VCaP (cell line): ENCODE data around the gene OTOP3.
A peak's percentile ranks its signal among the peaks of the same experiment; 100 is the strongest.

Experiments
- H3K27ac ChIP-seq: fragments of 450-650 bp; 2 replicates; pipeline ENCODE4 v1.5.1; 2017
- TF ChIP-seq, protein P1 (sequence below): fragments of 450-650 bp; conservative IDR thresholded peaks from 2 replicates; pipeline ENCODE4 v1.5.1; 2017; ENCODE audit warnings: mild to moderate bottlenecking, moderate library complexity

The OTOP3 gene

DNA sequence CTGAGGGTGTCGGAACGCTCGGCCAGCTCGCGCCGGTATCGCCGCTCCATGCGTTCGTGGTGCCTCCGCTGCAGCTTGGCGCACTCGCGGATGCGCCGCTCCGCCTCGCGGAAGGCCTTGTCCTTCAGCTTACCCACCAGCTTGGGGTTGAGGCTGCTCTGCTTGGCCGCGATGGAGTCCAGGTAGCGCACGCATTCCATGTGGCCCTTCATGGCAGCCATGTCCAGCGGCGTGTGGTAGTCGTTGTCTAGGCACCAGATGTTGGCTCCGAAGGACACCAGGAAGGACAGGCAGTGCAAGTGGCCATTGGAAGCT, 15.4 kb upstream of the OTOP3 start:
- TF ChIP-seq, protein P1, sequence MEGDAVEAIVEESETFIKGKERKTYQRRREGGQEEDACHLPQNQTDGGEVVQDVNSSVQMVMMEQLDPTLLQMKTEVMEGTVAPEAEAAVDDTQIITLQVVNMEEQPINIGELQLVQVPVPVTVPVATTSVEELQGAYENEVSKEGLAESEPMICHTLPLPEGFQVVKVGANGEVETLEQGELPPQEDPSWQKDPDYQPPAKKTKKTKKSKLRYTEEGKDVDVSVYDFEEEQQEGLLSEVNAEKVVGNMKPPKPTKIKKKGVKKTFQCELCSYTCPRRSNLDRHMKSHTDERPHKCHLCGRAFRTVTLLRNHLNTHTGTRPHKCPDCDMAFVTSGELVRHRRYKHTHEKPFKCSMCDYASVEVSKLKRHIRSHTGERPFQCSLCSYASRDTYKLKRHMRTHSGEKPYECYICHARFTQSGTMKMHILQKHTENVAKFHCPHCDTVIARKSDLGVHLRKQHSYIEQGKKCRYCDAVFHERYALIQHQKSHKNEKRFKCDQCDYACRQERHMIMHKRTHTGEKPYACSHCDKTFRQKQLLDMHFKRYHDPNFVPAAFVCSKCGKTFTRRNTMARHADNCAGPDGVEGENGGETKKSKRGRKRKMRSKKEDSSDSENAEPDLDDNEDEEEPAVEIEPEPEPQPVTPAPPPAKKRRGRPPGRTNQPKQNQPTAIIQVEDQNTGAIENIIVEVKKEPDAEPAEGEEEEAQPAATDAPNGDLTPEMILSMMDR = no peak
- H3K27ac ChIP-seq = no peak overlapping the region

DNA sequence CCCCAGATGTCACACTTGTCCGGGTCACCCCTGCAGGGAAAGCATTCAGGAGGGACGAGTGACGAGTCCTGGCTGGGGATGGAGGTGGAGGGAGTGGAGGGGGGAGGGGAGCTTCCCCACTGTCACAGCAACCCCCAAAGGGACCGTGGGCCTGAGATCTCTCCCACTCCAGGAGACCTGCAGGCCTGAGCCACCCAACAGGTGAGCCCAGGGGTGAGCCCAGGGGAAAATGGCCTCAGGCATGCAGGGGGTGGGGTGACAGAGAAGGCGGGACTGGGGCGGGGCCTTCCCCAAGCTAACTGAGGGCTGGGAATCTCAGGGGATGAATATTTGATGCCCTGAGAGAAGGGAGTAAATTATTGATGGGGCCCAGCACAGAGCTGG, 15.1 kb upstream of the OTOP3 start:
- TF ChIP-seq, protein P1 = no peak
- H3K27ac ChIP-seq = no peak overlapping the region

DNA sequence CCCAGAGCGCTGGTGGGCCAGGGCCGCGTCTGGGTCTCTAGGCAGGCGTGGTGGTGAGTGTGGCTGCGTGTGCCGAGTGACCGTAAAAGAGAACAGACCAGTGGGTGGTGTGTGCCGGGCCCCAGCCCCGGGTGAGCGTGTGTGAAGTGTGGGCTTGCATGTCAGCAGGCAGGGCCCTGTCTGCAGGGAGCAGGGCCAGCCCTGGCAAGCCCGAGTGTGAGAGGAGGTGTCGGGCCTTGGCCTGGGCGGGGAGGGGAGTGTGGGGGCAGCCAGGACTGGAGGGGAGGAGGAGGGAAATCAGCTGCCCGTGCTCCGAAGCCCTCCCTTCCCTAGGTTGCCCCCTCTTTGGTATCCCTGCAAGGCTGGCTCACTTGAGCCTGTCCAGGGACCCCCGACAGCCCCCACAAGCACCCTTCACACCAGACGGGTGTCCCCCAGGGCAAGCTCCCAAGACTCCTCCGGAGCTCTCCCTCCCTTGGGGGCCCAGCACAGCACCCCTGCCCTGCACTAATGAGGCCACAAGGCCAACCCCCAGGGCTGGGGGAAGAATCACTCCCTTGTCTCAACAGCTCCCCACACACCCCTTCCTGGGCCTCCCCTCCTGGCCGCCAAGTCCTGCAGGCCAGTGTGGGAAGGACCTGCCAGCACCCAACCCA, 14.5 kb upstream of the OTOP3 start:
- TF ChIP-seq, protein P1 = no peak
- H3K27ac ChIP-seq = no peak overlapping the region

DNA sequence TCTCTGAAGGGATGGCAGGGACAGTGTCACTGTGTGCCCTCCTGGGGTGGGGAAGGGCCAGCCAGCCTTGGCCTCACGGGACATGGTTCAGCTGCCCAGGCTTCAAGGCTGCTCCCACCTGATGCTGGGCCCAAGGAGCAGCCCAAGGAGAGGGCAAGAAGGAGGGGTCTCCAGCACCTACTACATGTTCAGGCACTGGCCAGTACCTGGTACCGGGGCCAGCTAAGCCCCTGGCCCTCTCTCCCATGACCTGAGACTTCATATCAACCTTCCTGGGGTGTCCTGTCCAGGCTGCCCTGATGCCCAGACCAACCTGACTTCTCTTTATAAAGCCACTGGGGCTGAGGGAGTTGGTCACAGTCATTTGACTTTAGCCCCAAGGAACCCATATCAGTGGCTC, 13.9 kb upstream of the OTOP3 start:
- TF ChIP-seq, protein P1 = no peak
- no peak overlapping the region for H3K27ac ChIP-seq

DNA sequence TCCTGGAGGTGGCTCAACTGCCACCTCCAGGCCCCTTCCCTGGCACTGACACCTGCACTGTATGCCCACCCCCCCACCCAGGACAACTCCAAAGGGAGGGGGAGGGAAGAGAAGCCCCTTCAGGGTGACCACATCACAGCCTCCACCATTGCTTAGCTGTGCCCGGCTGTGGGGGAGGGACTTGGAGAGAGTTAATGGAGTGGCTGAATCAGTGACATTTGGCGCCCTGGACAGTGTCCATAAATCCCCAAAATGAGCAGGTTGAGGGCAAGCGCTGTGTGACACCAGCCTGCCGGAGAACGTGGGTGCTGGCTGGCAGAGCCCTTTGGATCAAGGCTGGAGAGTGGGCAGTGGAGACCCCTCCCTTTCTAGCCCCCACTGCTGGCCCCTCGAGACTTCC, 13.5 kb upstream of the OTOP3 start:
- TF ChIP-seq, protein P1 = no peak
- no peak overlapping the region for H3K27ac ChIP-seq

DNA sequence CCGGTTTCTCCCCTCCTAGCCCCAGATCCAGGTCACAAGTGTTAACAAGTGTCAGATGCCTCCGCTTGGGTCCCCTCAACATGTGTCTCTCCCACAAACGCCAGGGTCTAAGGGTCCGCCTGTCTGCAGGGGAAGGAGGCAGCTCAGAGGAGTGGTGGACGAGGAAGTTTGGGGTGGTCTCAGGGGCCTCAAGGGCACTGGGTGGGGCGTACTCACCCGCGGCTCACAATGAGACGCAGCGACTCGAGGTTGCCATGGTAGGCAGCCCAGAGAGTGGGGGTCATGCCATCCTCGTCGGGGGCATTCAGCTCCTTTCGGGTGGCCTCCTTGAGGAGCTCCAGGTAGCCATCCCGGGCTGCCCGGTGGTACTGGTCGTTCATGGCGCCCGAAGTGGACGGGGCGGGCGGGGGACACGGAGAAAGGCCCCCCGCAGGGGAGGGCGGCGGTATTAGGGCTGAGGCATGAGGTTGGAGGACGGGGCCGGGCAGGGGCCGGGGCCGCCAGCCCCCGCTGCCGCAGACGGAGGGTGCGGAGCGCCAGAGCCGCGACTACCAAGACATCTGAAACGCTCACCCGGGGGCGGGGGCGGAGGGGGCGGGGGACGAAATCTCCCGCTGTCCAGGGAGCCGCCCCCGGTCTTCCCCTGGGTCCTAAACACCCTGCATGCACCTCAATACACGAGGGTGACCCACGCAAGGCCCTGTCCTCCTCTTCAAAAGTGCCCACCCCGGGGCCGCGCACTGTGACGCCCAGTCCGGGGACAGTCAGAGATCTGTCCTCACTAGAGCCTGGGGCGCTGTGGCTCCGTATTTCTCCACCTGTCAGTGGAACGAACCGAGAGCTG, 12.8 kb upstream of the OTOP3 start, which contains the start of gene USH1G:
USH1G (minus strand) TSS at position 562 of the 844 bp plus-strand sequence; CDS start at position 380, 182 bp downstream.
- TF ChIP-seq, protein P1 = no peak
- H3K27ac ChIP-seq = no peak within 1 kb of the TSS

DNA sequence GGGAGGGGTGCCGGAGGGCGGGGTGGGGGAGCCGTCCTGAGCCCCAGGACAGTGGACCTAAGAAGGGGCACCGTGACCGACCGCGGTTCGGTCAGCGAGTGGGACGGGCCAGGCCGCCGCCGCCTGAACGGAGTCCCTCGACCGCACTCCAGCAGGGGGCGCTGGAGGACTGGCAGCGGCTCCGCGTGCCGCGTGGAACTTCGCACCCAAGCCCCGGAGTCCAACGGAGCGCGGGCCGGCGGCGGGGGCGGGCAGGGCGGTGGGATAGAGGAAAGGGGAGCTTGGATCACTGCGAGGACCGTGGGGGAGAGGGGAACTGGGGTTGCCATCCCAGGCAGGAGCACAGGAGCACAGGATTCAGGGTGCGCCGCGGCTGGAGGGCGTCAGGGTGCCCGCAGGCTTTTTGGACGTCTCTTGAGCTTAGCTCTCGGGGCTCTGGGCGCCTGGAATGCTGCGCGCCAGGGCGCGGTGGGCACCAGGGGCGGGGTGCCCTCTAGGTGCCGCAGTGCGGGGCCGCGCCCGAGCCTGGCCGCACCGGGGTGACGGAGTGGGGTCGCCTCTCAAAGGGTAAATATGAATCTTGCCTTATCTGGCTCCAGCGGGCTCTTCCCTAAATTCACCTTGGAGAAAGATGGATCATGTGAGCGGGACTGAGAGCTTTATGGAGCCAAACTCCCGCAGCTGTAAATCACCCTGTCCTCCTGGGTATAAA, 12.0 kb upstream of the OTOP3 start:
- H3K27ac ChIP-seq = no peak overlapping the region
- TF ChIP-seq, protein P1 = peak; percentile 93
